SK-N-MC (cell line): ENCODE data around the gene PGM1.
A peak's percentile ranks its signal among the peaks of the same experiment; 100 is the strongest.

Source experiments
- DNase-seq: peaks from one replicate; pipeline ENCODE4 v3.0.0-alpha.2; 2011; ENCODE audit warnings: low read depth, low spot score
- H3K27ac ChIP-seq: fragments of 200-600 bp; sonication (generic); 2 replicates; pipeline ENCODE4 v1.5.1; 2016; ENCODE audit warnings: mixed run types
- H3K36me3 ChIP-seq: fragments of 200-600 bp; sonication (generic); 2 replicates; pipeline ENCODE4 v1.6.1; 2017; ENCODE audit warnings: antibody characterized with exemption, low read length, mixed read lengths; ENCODE audit not compliant: insufficient read depth
- H3K4me3 ChIP-seq: fragments of 200-600 bp; sonication (generic); 2 replicates; pipeline ENCODE4 v1.5.1; 2016
- H3K9ac ChIP-seq: fragments of 200-600 bp; sonication (generic); 2 replicates; pipeline ENCODE4 v1.8.0; 2017; ENCODE audit warnings: mixed run types, mixed read lengths; ENCODE audit not compliant: insufficient read length
- H3K9me3 ChIP-seq: fragments of 200-600 bp; sonication (generic); 2 replicates; pipeline ENCODE4 v1.6.1; 2017; ENCODE audit warnings: low read depth, mild to moderate bottlenecking, antibody characterized with exemption, low read length, moderate library complexity, mixed read lengths
- EZH2 ChIP-seq: fragments of 200-600 bp; sonication (generic); IDR thresholded peaks from one replicate; pipeline ENCODE4 v1.6.1; 2017; ENCODE audit warnings: antibody characterized with exemption
- FOXP2 ChIP-seq: optimal IDR thresholded peaks from 2 replicates; pipeline ENCODE3; 2011; ENCODE audit warnings: mild to moderate bottlenecking, moderate library complexity; ENCODE audit not compliant: insufficient read depth; ENCODE audit errors: extremely low read length, control extremely low read depth
- POLR2AphosphoS5 ChIP-seq: IDR thresholded peaks from 2 replicates; pipeline ENCODE4 v1.6.1; 2012; ENCODE audit warnings: mild to moderate bottlenecking, low read depth, low read length, borderline replicate concordance

PGM1 gene

GRCh38 chr1:63593303-63593885 lies at the start of gene PGM1:
TSS of gene PGM1 (plus strand) at chr1:63593411. CDS start at chr1:63593489, 78 bp downstream.
- peak within 1 kb of the TSS; percentile 58 for H3K4me3 ChIP-seq
- no peaks in the 10 kb centered on the region for H3K9me3 ChIP-seq
- no peaks in the 10 kb centered on the region for H3K36me3 ChIP-seq
- no peak within 1 kb of the TSS for H3K9ac ChIP-seq
- DNase-seq, result no peak
- TF ChIP-seq FOXP2, result no peak
- H3K27ac ChIP-seq, result no peak within 1 kb of the TSS

GRCh38 chr1:63545780-63546179 lies 47.4 kb upstream of the PGM1 start:
- Histone ChIP-seq H3K27ac (no peak overlapping the region), H3K4me3 (no peak overlapping the region), H3K9me3 (no peaks in the 10 kb centered on the region; the same call in 1 of the 2 replicates), H3K36me3 (peaks cover 22% of the 10 kb centered on the region), H3K9ac (no peak overlapping the region)
- TF ChIP-seq EZH2, result no peak
- no peak for DNase-seq

DNA sequence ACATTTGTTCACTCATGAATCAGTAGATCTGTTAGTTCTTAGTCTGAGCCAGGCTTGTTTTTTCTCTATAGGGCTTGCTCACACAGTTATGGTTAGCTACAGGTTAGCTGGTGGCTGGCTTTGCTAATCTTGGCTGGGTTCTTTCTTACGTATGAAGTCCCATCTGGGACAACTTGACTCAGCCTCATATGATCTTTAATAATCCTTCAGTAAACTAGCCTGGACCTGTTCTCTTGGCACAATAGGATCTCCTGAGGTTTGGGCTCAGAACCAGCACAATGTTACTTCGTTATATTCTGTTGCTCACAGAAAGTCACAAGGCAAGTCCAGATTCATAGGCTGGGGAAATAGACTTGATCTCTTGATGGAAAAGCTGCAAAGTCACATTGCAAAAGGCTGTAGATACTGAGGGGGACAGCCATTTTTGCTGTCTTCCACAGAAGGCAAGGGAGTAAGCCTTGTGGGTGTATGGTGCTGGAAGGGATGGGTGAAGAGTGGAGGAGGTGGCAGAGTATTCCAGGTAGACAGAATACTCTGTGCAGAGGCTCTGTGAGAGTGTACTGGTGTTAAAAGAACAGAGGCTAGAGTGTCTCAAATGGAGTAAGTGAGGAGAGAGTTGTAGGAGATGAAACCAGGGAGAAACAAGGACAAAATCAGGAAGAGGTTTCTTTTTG lies 45.5 kb upstream of the PGM1 start:
- no peaks in the 10 kb centered on the region for H3K9me3 ChIP-seq
- DNase-seq, result no peak
- no peak for TF ChIP-seq EZH2
- TF ChIP-seq POLR2AphosphoS5, result no peak
- TF ChIP-seq FOXP2, result no peak
- H3K36me3 ChIP-seq, result peaks cover 10% of the 10 kb centered on the region
- H3K27ac ChIP-seq, result no peak overlapping the region
- no peak overlapping the region for H3K4me3 ChIP-seq
- no peak overlapping the region for H3K9ac ChIP-seq

DNA sequence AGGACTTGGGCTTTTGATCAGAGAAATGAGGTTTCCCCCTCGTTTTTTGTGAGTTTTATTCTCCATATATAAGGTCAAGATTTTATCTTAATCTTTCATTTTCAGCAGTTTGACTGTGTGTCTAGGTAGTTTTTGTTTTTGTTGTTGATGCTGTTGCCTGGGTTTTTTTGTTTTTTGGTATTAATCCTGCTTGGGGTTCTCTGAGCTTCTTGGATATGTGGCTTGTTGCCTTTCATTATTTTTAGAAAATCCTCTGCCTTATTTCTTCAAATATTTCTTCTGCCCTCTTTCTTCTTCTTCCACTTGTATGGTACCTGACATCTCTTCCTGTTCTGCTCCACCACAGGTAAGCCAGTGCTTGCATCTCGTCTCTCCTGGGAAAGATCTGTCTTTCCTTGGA lies 44.9 kb upstream of the PGM1 start:
- DNase-seq, result no peak
- Histone ChIP-seq H3K9me3 (no peaks in the 10 kb centered on the region), H3K27ac (no peak overlapping the region), H3K36me3 (peaks cover 6% of the 10 kb centered on the region), H3K9ac (no peak overlapping the region), H3K4me3 (no peak overlapping the region)
- TF ChIP-seq POLR2AphosphoS5 (no peak), EZH2 (no peak), FOXP2 (no peak)

DNA sequence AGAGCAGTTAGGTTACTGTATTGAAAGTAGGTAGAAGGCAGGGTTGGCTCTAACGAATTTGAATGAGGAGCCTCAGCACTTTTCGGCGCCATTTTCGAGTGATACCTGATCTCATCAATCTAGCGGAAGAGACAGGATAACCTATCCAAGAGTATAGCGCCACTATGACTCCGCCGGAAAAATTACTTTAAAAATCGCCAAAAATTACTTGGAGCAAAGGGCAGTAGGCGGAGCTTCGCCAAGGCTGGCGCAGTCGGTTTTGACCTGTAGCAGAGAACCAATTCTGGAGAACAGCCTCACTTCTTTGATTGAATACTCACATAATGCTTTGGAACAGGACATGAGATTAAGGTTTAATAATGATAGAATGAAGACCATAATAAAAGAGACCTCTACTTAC lies 44.3 kb upstream of the PGM1 start:
- Histone ChIP-seq H3K4me3 (no peak overlapping the region), H3K9me3 (no peaks in the 10 kb centered on the region), H3K9ac (no peak overlapping the region), H3K36me3 (peaks cover 6% of the 10 kb centered on the region), H3K27ac (no peak overlapping the region)
- DNase-seq, result no peak
- TF ChIP-seq EZH2 (no peak), POLR2AphosphoS5 (no peak), FOXP2 (no peak)

GRCh38 chr1:63555480-63555879 lies 37.7 kb upstream of the PGM1 start:
- no peak overlapping the region for H3K9ac ChIP-seq
- no peaks in the 10 kb centered on the region for H3K36me3 ChIP-seq
- DNase-seq, result no peak
- no peak overlapping the region for H3K4me3 ChIP-seq
- H3K9me3 ChIP-seq, result no peaks in the 10 kb centered on the region
- no peak for TF ChIP-seq EZH2
- TF ChIP-seq POLR2AphosphoS5, result no peak
- no peak for TF ChIP-seq FOXP2
- no peak overlapping the region for H3K27ac ChIP-seq

DNA sequence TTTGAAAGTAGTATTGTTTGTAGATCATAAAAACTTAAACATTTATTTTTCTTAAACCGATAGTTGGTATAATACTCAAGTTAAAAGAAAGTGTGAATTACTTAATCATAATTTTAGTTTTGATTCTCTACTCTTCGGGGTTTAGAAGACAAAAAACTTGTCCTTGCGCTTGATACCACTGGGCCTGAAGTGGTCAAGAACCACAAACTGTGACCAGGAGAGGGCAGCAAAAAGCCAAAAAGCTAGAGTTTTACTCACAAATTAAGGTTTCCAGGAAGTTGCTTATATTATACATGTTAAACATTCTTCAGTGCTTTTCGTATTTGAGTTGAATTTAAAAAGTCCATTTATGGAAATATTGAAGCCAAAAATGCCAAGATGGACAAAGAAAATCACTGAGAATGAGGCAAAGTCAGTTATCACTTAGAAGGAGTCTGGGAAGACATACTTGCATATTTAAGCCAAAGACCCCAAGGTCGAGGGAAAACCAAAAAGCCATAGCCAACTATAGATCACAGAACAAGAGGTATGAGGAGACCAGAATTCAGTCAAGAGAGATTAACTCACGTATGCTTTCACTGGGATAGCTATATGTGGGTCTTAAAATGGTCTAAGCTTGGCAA lies 35.7 kb upstream of the PGM1 start:
- DNase-seq, result no peak
- Histone ChIP-seq H3K27ac (no peak overlapping the region), H3K4me3 (no peak overlapping the region), H3K36me3 (peaks cover 5% of the 10 kb centered on the region; the same call in 1 of the 2 replicates), H3K9me3 (no peaks in the 10 kb centered on the region), H3K9ac (no peak overlapping the region)
- TF ChIP-seq FOXP2 (no peak), POLR2AphosphoS5 (no peak), EZH2 (no peak)

DNA sequence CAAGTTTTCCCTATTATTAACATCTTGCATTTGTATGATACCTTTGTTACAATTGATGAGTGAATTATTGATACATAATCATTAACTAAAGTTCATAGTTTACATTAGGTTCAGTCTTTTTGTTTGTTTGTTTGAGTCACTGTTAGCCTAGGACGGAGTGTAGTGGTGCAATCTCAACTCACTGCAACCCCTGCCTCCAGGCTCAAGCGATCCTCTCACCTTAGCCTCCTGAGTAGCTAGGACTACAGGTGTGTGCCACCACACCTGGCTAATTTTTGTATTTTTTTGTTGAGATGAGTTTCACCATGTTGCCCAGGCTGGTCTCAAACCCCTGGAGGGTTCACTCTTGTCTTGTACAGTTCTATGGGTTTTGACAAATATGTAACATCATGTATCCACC lies 33.9 kb upstream of the PGM1 start:
- no peak for DNase-seq
- TF ChIP-seq EZH2 (no peak), FOXP2 (no peak), POLR2AphosphoS5 (no peak)
- Histone ChIP-seq H3K4me3 (no peak overlapping the region), H3K9ac (no peak overlapping the region), H3K27ac (no peak overlapping the region), H3K36me3 (peaks cover 6% of the 10 kb centered on the region), H3K9me3 (no peaks in the 10 kb centered on the region)
